GM12865 (cell line): ENCODE measurements around the gene SIRT6.
"Not testable (repeated sequence)": the region's sequence is repeated elsewhere in the genome, so short reads cannot be mapped to it uniquely, and the experiment has no call there.

Experiments
- DNase-seq: peaks from one replicate; pipeline ENCODE4 v3.0.0; 2010; ENCODE audit warnings: low read depth
- H3K4me3 ChIP-seq: 2 replicates; pipeline ENCODE4 v1.5.1; 2011; ENCODE audit warnings: mild to moderate bottlenecking, low read depth, low read length, control low read depth
- CTCF ChIP-seq: IDR thresholded peaks from 2 replicates; pipeline ENCODE4 v1.5.1; 2011; ENCODE audit warnings: low read length, control low read depth, low read depth, inconsistent platforms; ENCODE audit not compliant: insufficient read depth; ENCODE audit errors: missing control alignments

The SIRT6 gene

GRCh38 chr19:4198467-4199126 lies 16.2 kb upstream of the SIRT6 start:
- no peak for DNase-seq
- H3K4me3 ChIP-seq = no peak overlapping the region
- no peak for TF ChIP-seq CTCF

GRCh38 chr19:4197625-4198466 lies 15.5 kb upstream of the SIRT6 start:
- TF ChIP-seq CTCF = no peak
- DNase-seq = no peak
- no peak overlapping the region for H3K4me3 ChIP-seq

GRCh38 chr19:4197228-4197624 lies 14.9 kb upstream of the SIRT6 start:
- no peak for DNase-seq
- no peak for TF ChIP-seq CTCF
- no peak overlapping the region for H3K4me3 ChIP-seq

- DNase-seq = no peak
- H3K4me3 ChIP-seq = no peak overlapping the region
- TF ChIP-seq CTCF = no peak
These were observed 14.3 kb upstream of the SIRT6 start for GRCh38 chr19:4196587-4197148.

- no peak for TF ChIP-seq CTCF
- H3K4me3 ChIP-seq = no peak overlapping the region
- DNase-seq = no peak
These were observed 13.6 kb upstream of the SIRT6 start for GRCh38 chr19:4196009-4196408.

- H3K4me3 ChIP-seq = no peak overlapping the region
- no peak for TF ChIP-seq CTCF
- DNase-seq = no peak
These were observed 12.0 kb upstream of the SIRT6 start for GRCh38 chr19:4194353-4194752.

GRCh38 chr19:4192537-4192936 lies 10.2 kb upstream of the SIRT6 start:
- H3K4me3 ChIP-seq, DNase-seq: not testable (repeated sequence)
